ENCODE results near the gene WFDC8.
"Not testable (repeated sequence)": the region's sequence is repeated elsewhere in the genome, so short reads cannot be mapped to it uniquely, and the experiment has no call there.

WFDC8 gene

GRCh38 chr20:45575931-45576330 is 3.2 kb downstream of the WFDC8 start:
- no peak overlapping the region for H3K9ac ChIP-seq (ENCODE audit: insufficient read length)
- no peak for DNase-seq (ENCODE audit: low read depth, low spot score)
- TF ChIP-seq EZH2 (IDR thresholded peaks at IDR 0.05) (no peak), FOXP2 (optimal IDR thresholded peaks at IDR 0.05; ENCODE audit: control extremely low read depth, extremely low read length, insufficient read depth) (no peak), POLR2AphosphoS5 (IDR thresholded peaks at IDR 0.05; ENCODE audit: borderline replicate concordance, low read depth, low read length) (no peak)
- no peaks in the 10 kb centered on the region for H3K36me3 ChIP-seq (ENCODE audit: insufficient read depth, low read length)
- H3K4me3 ChIP-seq: no peak overlapping the region
- no peak overlapping the region for H3K27ac ChIP-seq
- no peaks in the 10 kb centered on the region for H3K9me3 ChIP-seq (ENCODE audit: low read depth, low read length)

- not testable (repeated sequence) for H3K4me3 ChIP-seq; H3K9me3 ChIP-seq (ENCODE audit: low read depth, low read length); H3K27ac ChIP-seq; H3K36me3 ChIP-seq (ENCODE audit: insufficient read depth, low read length); H3K9ac ChIP-seq (ENCODE audit: insufficient read length); DNase-seq (ENCODE audit: low read depth, low spot score)
Measured at GRCh38 chr20:45569650-45570049, 9.4 kb downstream of the WFDC8 start.

- TF ChIP-seq POLR2AphosphoS5 (IDR thresholded peaks at IDR 0.05; ENCODE audit: borderline replicate concordance, low read depth, low read length): no peak
- no peak for TF ChIP-seq FOXP2 (optimal IDR thresholded peaks at IDR 0.05; ENCODE audit: control extremely low read depth, extremely low read length, insufficient read depth)
- no peak for TF ChIP-seq EZH2 (IDR thresholded peaks at IDR 0.05)
- no peak overlapping the region for H3K9ac ChIP-seq (ENCODE audit: insufficient read length)
Measured at GRCh38 chr20:45564760-45565276, 14.3 kb downstream of the WFDC8 start.

GRCh38 chr20:45555198-45555597 is 23.9 kb downstream of the WFDC8 start:
- H3K9ac ChIP-seq (ENCODE audit: insufficient read length): no peak overlapping the region
- no peak for TF ChIP-seq POLR2AphosphoS5 (IDR thresholded peaks at IDR 0.05; ENCODE audit: borderline replicate concordance, low read depth, low read length)
- TF ChIP-seq EZH2 (IDR thresholded peaks at IDR 0.05): no peak
- TF ChIP-seq FOXP2 (optimal IDR thresholded peaks at IDR 0.05; ENCODE audit: control extremely low read depth, extremely low read length, insufficient read depth): no peak
- no peaks in the 10 kb centered on the region for H3K9me3 ChIP-seq (ENCODE audit: low read depth, low read length)
- DNase-seq (ENCODE audit: low read depth, low spot score): no peak
- no peaks in the 10 kb centered on the region for H3K36me3 ChIP-seq (ENCODE audit: insufficient read depth, low read length)
- H3K4me3 ChIP-seq: no peak overlapping the region
- H3K27ac ChIP-seq: no peak overlapping the region

More at GRCh38 chr20:45564760-45565276, 14.3 kb downstream of the WFDC8 start:
- H3K9me3 ChIP-seq (ENCODE audit: low read depth, low read length): no peaks in the 10 kb centered on the region
- no peak for DNase-seq (ENCODE audit: low read depth, low spot score)
- H3K27ac ChIP-seq: no peak overlapping the region
- H3K4me3 ChIP-seq: no peak overlapping the region
- no peaks in the 10 kb centered on the region for H3K36me3 ChIP-seq (ENCODE audit: insufficient read depth, low read length)

- DNase-seq (ENCODE audit: low read depth, low spot score): no peak
- H3K27ac ChIP-seq: no peak overlapping the region
- no peak for TF ChIP-seq FOXP2 (optimal IDR thresholded peaks at IDR 0.05; ENCODE audit: control extremely low read depth, extremely low read length, insufficient read depth)
- TF ChIP-seq POLR2AphosphoS5 (IDR thresholded peaks at IDR 0.05; ENCODE audit: borderline replicate concordance, low read depth, low read length): no peak
- no peak for TF ChIP-seq EZH2 (IDR thresholded peaks at IDR 0.05)
Measured at GRCh38 chr20:45552456-45552855, 26.6 kb downstream of the WFDC8 start.

GRCh38 chr20:45550765-45551164 is 28.3 kb downstream of the WFDC8 start:
- no peaks in the 10 kb centered on the region for H3K9me3 ChIP-seq (ENCODE audit: low read depth, low read length)
- DNase-seq (ENCODE audit: low read depth, low spot score): no peak
- no peak for TF ChIP-seq FOXP2 (optimal IDR thresholded peaks at IDR 0.05; ENCODE audit: control extremely low read depth, extremely low read length, insufficient read depth)
- TF ChIP-seq EZH2 (IDR thresholded peaks at IDR 0.05): no peak
- no peak for TF ChIP-seq POLR2AphosphoS5 (IDR thresholded peaks at IDR 0.05; ENCODE audit: borderline replicate concordance, low read depth, low read length)
- H3K36me3 ChIP-seq (ENCODE audit: insufficient read depth, low read length): no peaks in the 10 kb centered on the region
- H3K27ac ChIP-seq: no peak overlapping the region
- H3K4me3 ChIP-seq: no peak overlapping the region
- no peak overlapping the region for H3K9ac ChIP-seq (ENCODE audit: insufficient read length)

More at GRCh38 chr20:45552456-45552855, 26.6 kb downstream of the WFDC8 start:
- Histone ChIP-seq H3K9me3 (ENCODE audit: low read depth, low read length) (no peaks in the 10 kb centered on the region), H3K36me3 (ENCODE audit: insufficient read depth, low read length) (no peaks in the 10 kb centered on the region), H3K9ac (ENCODE audit: insufficient read length) (no peak overlapping the region), H3K4me3 (no peak overlapping the region)

- DNase-seq (ENCODE audit: low read depth, low spot score): no peak
- TF ChIP-seq EZH2 (IDR thresholded peaks at IDR 0.05) (no peak), FOXP2 (optimal IDR thresholded peaks at IDR 0.05; ENCODE audit: control extremely low read depth, extremely low read length, insufficient read depth) (no peak), POLR2AphosphoS5 (IDR thresholded peaks at IDR 0.05; ENCODE audit: borderline replicate concordance, low read depth, low read length) (no peak)
- no peaks in the 10 kb centered on the region for H3K36me3 ChIP-seq (ENCODE audit: insufficient read depth, low read length)
- H3K9me3 ChIP-seq (ENCODE audit: low read depth, low read length): no peaks in the 10 kb centered on the region
- H3K9ac ChIP-seq (ENCODE audit: insufficient read length): no peak overlapping the region
- H3K27ac ChIP-seq: no peak overlapping the region
- H3K4me3 ChIP-seq: no peak overlapping the region
Measured at GRCh38 chr20:45548410-45548809, 30.7 kb downstream of the WFDC8 start.

- DNase-seq (ENCODE audit: low read depth, low spot score): no peak
- Histone ChIP-seq H3K9me3 (ENCODE audit: low read depth, low read length) (no peaks in the 10 kb centered on the region), H3K4me3 (no peak within 1 kb of the TSS), H3K9ac (ENCODE audit: insufficient read length) (no peak within 1 kb of the TSS), H3K27ac (no peak within 1 kb of the TSS), H3K36me3 (ENCODE audit: insufficient read depth, low read length) (no peaks in the 10 kb centered on the region)
- no peak for TF ChIP-seq POLR2AphosphoS5 (IDR thresholded peaks at IDR 0.05; ENCODE audit: borderline replicate concordance, low read depth, low read length)
- TF ChIP-seq FOXP2 (optimal IDR thresholded peaks at IDR 0.05; ENCODE audit: control extremely low read depth, extremely low read length, insufficient read depth): no peak
- no peak for TF ChIP-seq EZH2 (IDR thresholded peaks at IDR 0.05)
Measured at GRCh38 chr20:45547206-45547770, 31.8 kb downstream of the WFDC8 start, which contains the start of gene EPPIN. EPPIN (minus strand) TSS chr20:45547401; CDS start chr20:45547357, 44 bp downstream.

Data from SK-N-MC (cell line).